Measurements from ENCODE around the gene AFF4.

AFF4 gene

GRCh38 chr5:132853323-132853722 is 110.1 kb downstream of the AFF4 start:
- POLR2A ChIA-PET: no interaction called here
- CTCF ChIA-PET: interaction anchor here (2.0 to 18.9 kb wide), 4 partner anchors 8 to 33 kb away, joined by 8 to 215 read pairs (median 26); partner anchors contain the start of genes GDF9, SHROOM1 and UQCRQ
- no peak for TF ChIP-seq CTCF (IDR thresholded peaks at IDR 0.05; ENCODE audit: control extremely low read depth, extremely low read depth, low read depth, missing control alignments)
- no peak for DNase-seq (ENCODE audit: extremely low spot score)

DNA sequence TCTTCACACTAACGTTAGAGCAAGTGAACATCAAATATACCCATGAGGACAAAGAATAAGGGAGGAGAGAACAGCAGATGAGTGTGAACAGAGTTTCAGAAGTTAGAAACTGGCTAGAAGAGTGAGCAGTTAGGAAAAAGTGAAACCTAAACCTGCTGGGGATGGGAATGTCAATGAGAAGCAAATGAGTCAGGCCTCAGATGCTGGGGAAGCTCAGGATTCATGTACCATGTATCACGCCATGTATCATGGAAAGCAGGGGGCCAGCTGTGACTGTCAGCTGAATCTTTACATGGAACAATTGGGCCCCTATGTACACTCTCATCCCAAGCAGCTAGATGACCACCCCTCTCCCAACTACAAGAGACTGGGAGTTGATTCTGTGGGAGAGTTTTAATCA is 113.4 kb downstream of the AFF4 start:
- ChIA-PET POLR2A (no interaction called here), CTCF (interaction anchor here (1.0 to 7.9 kb wide), 5 partner anchors 11 to 33 kb away, joined by 3 to 63 read pairs (median 4); partner anchors contain the start of gene SHROOM1)
- DNase-seq (ENCODE audit: extremely low spot score): no peak

DNA sequence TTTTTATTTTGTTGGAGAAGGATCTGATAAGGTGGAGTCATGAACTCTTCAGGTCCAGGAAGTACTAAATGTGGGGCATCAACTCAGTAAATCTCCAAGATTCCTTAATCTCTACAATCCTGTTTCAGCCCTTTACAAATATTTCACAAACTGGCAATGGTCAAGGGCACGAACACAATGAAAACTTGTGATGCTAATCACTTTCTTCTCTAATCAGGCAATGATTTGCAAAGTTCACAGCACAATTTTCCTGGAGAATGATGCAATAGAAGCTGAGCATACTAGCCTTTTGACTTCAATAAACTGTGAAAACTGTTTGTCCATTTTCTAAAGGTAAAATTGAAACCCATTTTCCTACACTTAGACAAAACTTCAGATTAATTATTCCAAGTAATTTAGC is 114.1 kb downstream of the AFF4 start:
- DNase-seq (ENCODE audit: extremely low spot score): no peak
- ChIA-PET POLR2A (no interaction called here), CTCF (interaction anchor here (0.9 to 7.9 kb wide), 4 partner anchors 12 to 34 kb away, joined by 3 to 63 read pairs (median 7); no protein-coding TSS in a partner anchor)
- TF ChIP-seq CTCF (IDR thresholded peaks at IDR 0.05; ENCODE audit: control extremely low read depth, extremely low read depth, low read depth, missing control alignments): no peak

More for the DNA sequence above, 113.4 kb downstream of the AFF4 start:
- no peak for TF ChIP-seq CTCF (IDR thresholded peaks at IDR 0.05; ENCODE audit: control extremely low read depth, extremely low read depth, low read depth, missing control alignments)

GRCh38 chr5:132848270-132848669 is 115.2 kb downstream of the AFF4 start:
- CTCF ChIA-PET: interaction anchor here (1.3 to 7.9 kb wide), 3 partner anchors 13 to 28 kb away, joined by 3 to 63 read pairs (median 7); no protein-coding TSS in a partner anchor
- no peak for DNase-seq (ENCODE audit: extremely low spot score)
- TF ChIP-seq CTCF (IDR thresholded peaks at IDR 0.05; ENCODE audit: control extremely low read depth, extremely low read depth, low read depth, missing control alignments): no peak
- POLR2A ChIA-PET: no interaction called here

DNA sequence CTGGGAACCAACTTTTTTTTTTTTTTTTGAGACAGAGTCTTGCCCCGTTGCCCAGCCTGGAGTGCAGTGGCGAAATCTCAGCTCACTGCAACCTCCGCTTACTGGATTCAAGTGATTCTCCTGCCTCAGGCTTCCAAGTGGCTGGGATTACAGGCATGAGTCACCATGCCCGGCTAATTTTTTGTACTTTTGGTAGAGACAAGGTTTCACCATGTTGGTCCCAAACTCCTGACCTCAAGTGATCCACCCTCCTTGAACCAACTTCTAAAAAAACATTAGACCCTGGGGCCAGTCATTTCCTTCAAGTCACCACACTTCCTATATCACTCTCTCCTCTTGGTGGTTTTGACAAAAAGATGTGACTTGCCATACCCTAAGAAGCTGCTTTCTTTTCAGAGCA is 122.1 kb downstream of the AFF4 start:
- ChIA-PET POLR2A (no interaction called here), CTCF (interaction anchor here (1.3 to 20.6 kb wide), 4 partner anchors 10 to 315 kb away, joined by 5 to 215 read pairs (median 6); partner anchors contain the start of genes GDF9, SHROOM1 and UQCRQ)
- DNase-seq (ENCODE audit: extremely low spot score): no peak
- no peak for TF ChIP-seq CTCF (IDR thresholded peaks at IDR 0.05; ENCODE audit: control extremely low read depth, extremely low read depth, low read depth, missing control alignments)

DNA sequence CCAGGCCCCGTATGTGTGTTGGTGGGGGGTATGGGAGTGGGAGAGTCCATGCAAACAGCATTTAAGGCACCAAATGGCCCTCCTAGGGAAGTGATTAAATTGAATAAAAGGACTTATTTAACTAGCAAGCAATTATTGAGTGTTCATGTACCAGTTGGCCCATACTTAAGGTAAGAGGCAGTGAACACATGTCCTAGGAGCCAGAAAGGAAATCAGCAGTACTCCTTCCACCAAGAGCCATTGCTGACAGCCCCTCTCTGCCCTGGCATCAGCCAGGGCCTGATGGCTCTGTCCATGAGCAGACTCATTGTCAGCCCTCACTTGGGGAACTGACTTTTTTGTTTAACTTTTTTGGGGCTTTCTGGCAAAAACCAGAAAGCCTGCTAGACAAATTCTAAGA is 122.5 kb downstream of the AFF4 start:
- no peak for DNase-seq (ENCODE audit: extremely low spot score)
- CTCF ChIA-PET: interaction anchor here (1.3 to 20.6 kb wide), 3 partner anchors 10 to 21 kb away, joined by 5 to 215 read pairs (median 6); partner anchors contain the start of genes GDF9, SHROOM1 and UQCRQ
- POLR2A ChIA-PET: no interaction called here
- TF ChIP-seq CTCF (IDR thresholded peaks at IDR 0.05; ENCODE audit: control extremely low read depth, extremely low read depth, low read depth, missing control alignments): no peak

Data from GM10248 (cell line).